Measurements from ENCODE around the gene RAB11FIP4. TPM values are rescaled to one million over a fixed set of nuclear protein-coding genes. Genes with fewer than 3 reads are reported as not detected.

The RAB11FIP4 gene
- total and polyA plus RNA-seq, 2 of the 13 experiments (the other 11 are each of a cell fraction or from before 2014, with no cell fraction given) = 28.0 to 89.3 TPM

GRCh38 chr17:31472137-31472536 is 80.7 kb downstream of the RAB11FIP4 start (continued):
- peak; percentile 80 for TF ChIP-seq HIC2 (CRISPR knock-in tag; IDR thresholded peaks at IDR 0.05; ENCODE audit: low read depth)
- peak; percentile 21; the same call in 1 of the 2 replicates for TF ChIP-seq ARID5B (CRISPR knock-in tag; IDR thresholded peaks at IDR 0.05)
- TF ChIP-seq PHF21A (CRISPR knock-in tag; IDR thresholded peaks at IDR 0.05) = peak; percentile 54
- no peak for TF ChIP-seq SP140L (CRISPR knock-in tag; IDR thresholded peaks at IDR 0.05; ENCODE audit: borderline replicate concordance)
- TF ChIP-seq SOX13 (IDR thresholded peaks at IDR 0.05) = no peak
- TF ChIP-seq SOX13 (CRISPR knock-in tag; conservative IDR thresholded peaks at IDR 0.05 in 1 of 2, IDR thresholded peaks at IDR 0.05 in 1 of 2) = 0 out of 4 replicates have a peak, but pooled peaks of 1 of the 2 experiments have one; percentile 30
- TF ChIP-seq POLR2G (IDR thresholded peaks at IDR 0.05; ENCODE audit: low read depth, low read length) = no peak
- TF ChIP-seq ZNF609 (CRISPR knock-in tag; IDR thresholded peaks at IDR 0.05; ENCODE audit: borderline replicate concordance) = 0 out of 2 replicates have a peak, but pooled peaks have one; percentile 42
- peak; percentile 51 for TF ChIP-seq XRCC5 (optimal IDR thresholded peaks at IDR 0.05; ENCODE audit: low read length)
- no peak for TF ChIP-seq HOXA9 (CRISPR knock-in tag; IDR thresholded peaks at IDR 0.05; ENCODE audit: borderline replicate concordance)
- no peak for TF ChIP-seq HNRNPK (IDR thresholded peaks at IDR 0.05; ENCODE audit: low read depth, low read length, poor library complexity, severe bottlenecking)
- TF ChIP-seq ZNF788 (CRISPR knock-in tag; IDR thresholded peaks at IDR 0.05; ENCODE audit: borderline replicate concordance) = peak; percentile 36; the same call in 1 of the 2 replicates
- TF ChIP-seq ZNF816 (CRISPR knock-in tag; IDR thresholded peaks at IDR 0.05; ENCODE audit: borderline replicate concordance) = 0 out of 2 replicates have a peak, but pooled peaks have one; percentile 61
- TF ChIP-seq MYC (CRISPR knock-in tag; IDR thresholded peaks at IDR 0.05; ENCODE audit: borderline replicate concordance) = no peak
- no peak for TF ChIP-seq ZBTB10 (CRISPR knock-in tag; IDR thresholded peaks at IDR 0.05; ENCODE audit: borderline replicate concordance)

Data from HepG2 (cell line).